NT2/D1 (cell line): ENCODE results near the gene S1PR1.

Experiments used
- DNase-seq: peaks from one replicate; pipeline ENCODE4 v3.0.0-alpha.2; 2011; ENCODE audit warnings: low read depth, low spot score
- H3K27me3 ChIP-seq: 2 replicates; pipeline ENCODE4 v1.6.0; 2011; ENCODE audit warnings: mild to moderate bottlenecking; ENCODE audit not compliant: insufficient read length, insufficient read depth
- H3K36me3 ChIP-seq: 2 replicates; pipeline ENCODE4 v1.6.1; 2011; ENCODE audit warnings: mild to moderate bottlenecking, low read length, mixed read lengths; ENCODE audit not compliant: insufficient read depth, insufficient read length
- H3K4me1 ChIP-seq: 2 replicates; pipeline ENCODE4 v1.5.1; 2011; ENCODE audit not compliant: insufficient read depth, insufficient read length
- H3K4me3 ChIP-seq: 2 replicates; pipeline ENCODE4 v1.5.1; 2011; ENCODE audit warnings: low read depth; ENCODE audit not compliant: insufficient read length
- H3K9ac ChIP-seq: 2 replicates; pipeline ENCODE4 v1.6.0; 2011; ENCODE audit warnings: low read depth; ENCODE audit not compliant: insufficient read length
- H3K9me3 ChIP-seq: 2 replicates; pipeline ENCODE4 v1.5.1; 2011; ENCODE audit warnings: mild to moderate bottlenecking, low read length; ENCODE audit not compliant: insufficient read depth
- SUZ12 ChIP-seq: IDR thresholded peaks from 2 replicates; pipeline ENCODE4 v1.6.1; 2011; ENCODE audit not compliant: insufficient read length, insufficient read depth; ENCODE audit errors: extremely low read depth
- YY1 ChIP-seq: IDR thresholded peaks from 2 replicates; pipeline ENCODE4 v1.6.1; 2011; ENCODE audit not compliant: insufficient read length, insufficient read depth
- ZNF274 ChIP-seq: IDR thresholded peaks from 2 replicates; pipeline ENCODE4 v1.6.1; 2011; ENCODE audit warnings: mild to moderate bottlenecking, low read depth, low read length

The S1PR1 gene

DNA sequence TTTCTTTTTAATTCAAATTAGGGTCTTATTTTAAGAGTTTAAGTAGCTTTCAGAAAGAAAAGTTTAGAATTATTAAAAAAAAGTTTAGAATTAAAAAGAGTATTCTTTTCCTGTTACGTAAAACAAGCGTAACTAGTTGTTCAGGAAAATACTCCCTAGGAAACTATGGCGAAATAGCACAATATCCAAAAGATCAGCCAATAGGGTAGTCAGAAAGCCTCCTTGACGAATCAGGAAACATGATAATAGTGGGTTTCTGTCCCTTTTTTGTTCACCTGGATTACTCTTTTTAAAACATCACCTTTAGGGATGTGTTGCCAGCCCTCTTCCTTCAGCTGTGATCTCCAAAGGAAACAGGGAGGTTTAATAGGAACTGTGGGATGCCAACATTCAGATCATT is 25.2 kb downstream of the S1PR1 start:
- Histone ChIP-seq H3K9me3 (no peaks in the 10 kb centered on the region), H3K4me3 (no peak overlapping the region), H3K4me1 (peaks cover 5% of the 10 kb centered on the region), H3K27me3 (no peaks in the 10 kb centered on the region), H3K36me3 (no peaks in the 10 kb centered on the region), H3K9ac (no peak overlapping the region)
- TF ChIP-seq ZNF274 (no peak), YY1 (no peak), SUZ12 (no peak)
- no peak for DNase-seq

DNA sequence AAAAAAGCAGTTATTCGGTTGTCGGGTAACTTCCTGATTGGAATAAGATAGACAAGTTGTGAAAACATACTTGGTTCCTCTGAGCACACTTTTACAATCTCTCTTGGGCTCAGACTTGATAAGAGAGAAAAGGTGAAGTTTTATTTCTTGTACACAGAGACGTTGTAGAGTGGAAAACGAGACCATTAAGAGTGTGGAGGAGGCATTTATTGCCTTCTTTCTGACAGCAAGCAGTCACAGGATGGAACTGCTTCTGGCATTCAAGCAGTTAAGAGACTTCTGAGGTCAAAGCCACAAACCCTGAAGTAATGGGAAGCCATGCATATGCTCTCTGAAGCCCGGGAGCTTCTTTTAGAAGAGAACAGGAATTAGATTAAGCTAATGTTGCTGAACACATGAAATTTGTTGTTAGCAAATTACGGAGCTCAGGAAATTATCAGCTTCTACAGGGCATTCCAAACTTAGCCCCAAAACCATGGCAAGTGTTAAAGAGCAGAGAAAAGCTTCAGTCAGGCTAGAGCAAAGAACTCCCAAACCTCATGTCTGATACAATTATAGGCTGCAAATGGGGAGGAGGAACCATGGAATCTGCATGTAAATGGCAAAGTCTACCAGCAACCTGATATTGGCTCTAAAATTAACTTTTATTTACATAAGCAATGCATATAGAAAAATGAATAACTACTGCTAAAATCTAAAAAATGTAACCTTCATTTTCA is 26.0 kb downstream of the S1PR1 start:
- Histone ChIP-seq H3K36me3 (no peaks in the 10 kb centered on the region), H3K9ac (no peak overlapping the region), H3K4me3 (no peak overlapping the region), H3K27me3 (no peaks in the 10 kb centered on the region), H3K4me1 (peaks cover 4% of the 10 kb centered on the region), H3K9me3 (no peaks in the 10 kb centered on the region)
- TF ChIP-seq SUZ12 (no peak), YY1 (no peak), ZNF274 (no peak)
- peak; percentile 33 for DNase-seq

DNA sequence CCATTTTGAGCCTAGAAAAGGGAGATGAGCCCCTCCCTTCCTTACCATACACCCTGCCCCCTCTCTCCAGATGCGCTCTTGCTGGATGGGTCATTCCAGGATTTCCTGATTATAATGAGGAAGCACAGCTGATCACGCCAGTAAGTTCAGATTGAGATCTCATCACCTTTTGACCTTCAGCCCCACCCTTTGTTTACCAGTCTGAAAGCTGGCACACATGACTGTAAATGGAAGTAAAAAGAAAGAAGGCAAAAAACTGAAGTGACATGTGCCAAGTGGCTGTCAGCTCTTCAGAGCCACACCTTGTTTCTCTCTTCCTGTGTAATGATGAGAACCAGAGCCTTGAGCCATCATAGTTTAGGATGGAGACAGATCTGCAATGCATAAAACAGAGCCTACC is 27.9 kb downstream of the S1PR1 start:
- Histone ChIP-seq H3K9me3 (no peaks in the 10 kb centered on the region), H3K36me3 (no peaks in the 10 kb centered on the region), H3K4me1 (no peaks in the 10 kb centered on the region), H3K9ac (no peak overlapping the region), H3K4me3 (no peak overlapping the region), H3K27me3 (no peaks in the 10 kb centered on the region)
- no peak for DNase-seq
- TF ChIP-seq YY1: no peak
- no peak for TF ChIP-seq ZNF274
- TF ChIP-seq SUZ12: no peak

DNA sequence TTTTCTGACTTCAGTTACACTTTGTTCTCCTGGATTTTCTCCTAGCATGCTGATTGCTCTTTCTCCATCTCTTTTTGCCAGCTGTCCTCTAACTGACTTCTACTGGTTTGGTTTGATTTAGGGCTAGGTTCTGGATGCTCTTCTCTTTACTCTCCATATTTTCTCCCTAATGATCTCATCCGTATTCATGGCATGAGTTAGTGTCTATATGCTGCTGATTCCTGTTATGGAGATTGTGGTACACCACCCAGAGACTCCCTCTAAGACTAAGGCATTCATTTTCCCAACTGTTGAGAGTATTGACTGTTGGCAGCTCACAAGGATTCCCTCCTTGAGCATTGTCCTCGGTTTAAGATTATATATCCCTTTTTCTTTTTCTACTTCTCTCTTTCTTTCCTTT is 28.9 kb downstream of the S1PR1 start:
- no peaks in the 10 kb centered on the region for H3K27me3 ChIP-seq
- no peak for DNase-seq
- H3K36me3 ChIP-seq: no peaks in the 10 kb centered on the region
- H3K9ac ChIP-seq: no peak overlapping the region
- TF ChIP-seq SUZ12 (no peak), YY1 (no peak), ZNF274 (no peak)
- no peak overlapping the region for H3K4me3 ChIP-seq
- no peaks in the 10 kb centered on the region for H3K4me1 ChIP-seq
- no peaks in the 10 kb centered on the region for H3K9me3 ChIP-seq

DNA sequence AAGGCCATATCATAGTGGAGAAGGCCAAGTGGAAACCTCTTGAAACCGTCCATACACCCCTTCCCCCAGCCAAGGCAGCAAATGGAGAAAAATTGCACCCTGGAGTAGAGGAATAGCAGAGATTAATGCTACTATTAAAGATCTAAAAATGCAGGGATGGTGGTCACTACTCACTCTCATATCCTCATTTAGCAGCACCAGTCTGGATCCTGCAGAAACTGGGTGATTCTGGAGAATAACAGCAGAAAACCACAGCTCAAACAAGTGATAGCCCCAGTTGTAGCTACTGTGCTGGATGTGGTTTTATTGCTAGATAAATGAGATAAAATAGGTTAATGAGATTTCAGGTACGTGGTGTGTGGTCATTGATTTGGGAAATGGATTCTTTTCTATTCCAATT is 30.3 kb downstream of the S1PR1 start:
- Histone ChIP-seq H3K4me1 (no peaks in the 10 kb centered on the region), H3K9ac (no peak overlapping the region), H3K27me3 (no peaks in the 10 kb centered on the region), H3K36me3 (no peaks in the 10 kb centered on the region), H3K9me3 (no peaks in the 10 kb centered on the region), H3K4me3 (no peak overlapping the region)
- no peak for TF ChIP-seq SUZ12
- no peak for TF ChIP-seq ZNF274
- TF ChIP-seq YY1: no peak
- no peak for DNase-seq

DNA sequence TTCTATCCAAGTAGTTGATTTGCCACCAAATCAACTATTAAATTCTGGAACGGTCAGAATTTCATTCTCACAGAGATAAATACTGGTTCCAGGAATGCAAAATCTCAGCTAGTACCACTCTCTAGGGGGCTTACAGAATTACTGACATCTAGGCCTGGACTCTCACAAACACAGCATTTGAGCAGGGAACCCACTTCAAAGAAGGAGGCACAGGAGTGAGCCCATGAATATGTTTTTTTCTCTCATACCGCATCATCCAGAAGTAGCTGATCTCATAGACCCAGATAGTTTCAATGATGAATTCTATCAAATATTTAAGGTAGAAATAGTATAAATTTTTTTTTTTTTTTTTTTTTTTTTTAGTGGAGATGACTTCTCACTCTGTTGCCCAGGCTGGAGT is 32.1 kb downstream of the S1PR1 start:
- Histone ChIP-seq H3K36me3 (no peaks in the 10 kb centered on the region), H3K4me3 (no peak overlapping the region), H3K27me3 (no peaks in the 10 kb centered on the region), H3K4me1 (no peaks in the 10 kb centered on the region), H3K9me3 (no peaks in the 10 kb centered on the region), H3K9ac (no peak overlapping the region)
- DNase-seq: no peak
- TF ChIP-seq ZNF274 (no peak), YY1 (no peak), SUZ12 (no peak)

DNA sequence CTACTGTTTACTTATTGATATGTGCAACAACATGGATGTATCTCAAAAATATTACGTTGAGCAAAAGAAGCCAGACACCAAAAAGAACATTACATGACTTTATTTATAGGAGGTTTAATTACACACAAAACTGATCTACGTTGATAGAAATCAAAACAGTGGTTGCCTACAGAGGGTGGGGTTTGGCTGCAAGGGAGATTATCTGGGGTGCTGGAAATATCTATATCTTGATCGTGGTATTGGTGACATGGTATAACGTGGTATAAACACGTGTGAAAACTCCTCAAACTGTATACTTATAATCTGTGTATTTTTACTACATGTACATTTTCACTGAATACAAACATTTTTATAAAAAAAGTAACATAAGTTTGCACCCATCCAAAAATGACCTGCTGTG is 38.9 kb downstream of the S1PR1 start:
- no peak for DNase-seq
- Histone ChIP-seq H3K9ac (no peak overlapping the region), H3K9me3 (no peaks in the 10 kb centered on the region), H3K36me3 (no peaks in the 10 kb centered on the region), H3K4me1 (no peaks in the 10 kb centered on the region), H3K4me3 (no peak overlapping the region), H3K27me3 (no peaks in the 10 kb centered on the region)
- TF ChIP-seq ZNF274: no peak
- TF ChIP-seq SUZ12: no peak
- TF ChIP-seq YY1: no peak
